Gastrocnemius medialis (tissue), 4 donors: ENCODE data around the gene DVL2. TPM values are rescaled to one million over a fixed set of nuclear protein-coding genes. Genes with fewer than 3 reads are reported as not detected.

Experiments used
- ATAC-seq, 2 donors: fragments of 150-250 bp; one replicate each; pipeline ENCODE4 v1.9.1; 2016
- DNase-seq, 2 donors: peaks; one replicate each; pipeline ENCODE4 v3.0.0-alpha.2; 2019
- H3K27ac ChIP-seq, 4 donors: fragments of 200-600 bp; sonication (generic); 1 replicate in 1 of 4; 2 replicates in 3 of 4; pipeline ENCODE4 v1.5.1; 2016 to 2018; ENCODE audit warnings: mild to moderate bottlenecking in 2 of 4, moderate library complexity in 1 of 4
- H3K27me3 ChIP-seq, 3 donors: fragments of 200-600 bp; sonication (generic) in 2 of 3; 1 replicate in 1 of 3; 2 replicates in 2 of 3; pipeline versions ENCODE4 v1.5.1 to v1.6.0; 2016 to 2019; ENCODE audit warnings: mild to moderate bottlenecking in 1 of 3, moderate library complexity in 1 of 3
- H3K36me3 ChIP-seq, 2 donors: fragments of 200-600 bp; sonication (generic) in 1 of 2; one replicate each; pipeline ENCODE4 v1.5.1; 2017 to 2018
- H3K4me1 ChIP-seq, 2 donors: fragments of 200-600 bp; sonication (generic) in 1 of 2; one replicate each; pipeline ENCODE4 v1.5.1; 2016 to 2017; ENCODE audit warnings: mild to moderate bottlenecking in 2 of 2
- H3K4me3 ChIP-seq, 4 donors: fragments of 200-600 bp; sonication (generic) in 3 of 4; 1 replicate in 1 of 4; 2 replicates in 3 of 4; pipeline ENCODE4 v1.5.1; 2016 to 2019; ENCODE audit warnings: mild to moderate bottlenecking in 2 of 4
- H3K9me3 ChIP-seq, 3 donors: fragments of 200-600 bp; sonication (generic) in 2 of 3; 1 replicate in 1 of 3; 2 replicates in 2 of 3; pipeline ENCODE4 v1.5.1; 2016 to 2019
- POLR2A ChIP-seq, 2 donors: fragments of 450-650 bp; IDR thresholded peaks; one replicate each; pipeline ENCODE4 v1.6.1; 2017; ENCODE audit warnings: antibody characterized with exemption in 2 of 2, mild to moderate bottlenecking in 2 of 2, moderate library complexity in 2 of 2
- in situ Hi-C, 4 donors: fragments of 200-750 bp; cut with MboI; loops; one replicate each; pipeline versions ENCODE4 v1.15.0 to v1.8.0; 2017; ENCODE audit warnings: low sequenced_read_pairs in 4 of 4
- intact Hi-C: fragments of 100-400 bp; cut with DNase I; formaldehyde crosslinking; loops from one replicate; pipeline ENCODE4 v1.15.1; 2023; ENCODE audit warnings: low total_unique reads
- total RNA-seq, 4 donors: library from RNA; depleted of rRNA; stranded (reverse); fragments of >200 nt; gene quantifications; one replicate each; pipeline versions ENCODE4 v1.1.0 to v1.2.3, GENCODE V29; 2016
- TF ChIP-seq, protein P1 (sequence below), 5 experiments: fragments of 450-650 bp in 3 of 5; fragments of 200-600 bp in 2 of 5; sonication (generic) in 2 of 5; IDR thresholded peaks in 4 of 5; conservative IDR thresholded peaks in 1 of 5; 1 replicate in 4 of 5; 2 replicates in 1 of 5; pipeline ENCODE4 v1.5.1; 2016 to 2019; ENCODE audit warnings: antibody characterized with exemption in 5 of 5, mild to moderate bottlenecking in 3 of 5, moderate library complexity in 3 of 5

DVL2 gene
- total RNA-seq, 4 donors from 2014 or later = 15.5 to 22.6 (median 20.5) TPM

DNA sequence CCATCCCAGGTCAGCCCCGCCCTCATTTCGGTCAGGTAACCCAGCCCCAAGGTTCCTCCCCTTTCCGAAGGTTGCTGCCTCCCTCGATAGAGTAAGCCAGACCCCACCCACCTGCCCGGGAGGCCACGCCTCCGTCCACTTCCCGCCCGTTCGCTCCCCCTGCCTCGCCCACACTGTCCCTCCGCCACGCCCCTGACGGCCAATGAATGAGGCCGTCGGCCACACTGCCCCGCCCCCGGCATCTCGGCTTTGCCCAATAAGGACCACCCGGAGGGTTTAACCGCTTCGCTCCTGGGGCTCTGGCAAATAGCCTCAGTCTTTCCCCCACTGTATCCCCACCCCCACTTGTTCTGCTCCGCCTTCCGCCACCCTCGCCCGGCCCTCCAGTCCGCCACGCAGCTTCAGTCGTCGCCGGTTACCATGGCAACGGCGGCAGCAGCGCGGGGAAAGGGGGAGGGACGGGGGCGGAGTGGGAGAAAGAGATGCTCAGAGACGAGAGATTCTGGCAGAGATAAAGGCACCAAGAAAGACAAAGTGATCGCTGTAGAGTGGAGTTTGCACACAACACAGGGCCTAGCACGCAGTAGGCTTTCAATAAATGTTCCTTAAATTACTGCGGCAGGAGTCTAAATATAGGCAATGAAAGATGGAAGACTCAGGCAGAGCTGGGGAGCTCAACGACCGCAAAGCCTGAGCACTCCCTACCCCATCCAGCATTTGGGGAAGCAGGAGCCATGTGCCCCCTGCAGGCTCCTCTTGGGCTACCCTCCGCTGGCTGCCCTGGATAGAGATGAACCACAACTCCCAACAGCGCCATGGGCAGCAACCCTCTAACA lies 19.8 kb downstream of the DVL2 start:
- no peaks in the 10 kb centered on the region for H3K36me3 ChIP-seq
- peaks cover 8 to 20% (median 13%) of the 10 kb centered on the region in 3 donors for H3K27me3 ChIP-seq
- intact Hi-C loops (loop anchor here (10.0 kb wide), 1 partner anchor 620 kb away; the partner anchor contains the start of gene KDM6B), in situ Hi-C loops (no loop called here)
- H3K4me3 ChIP-seq = peak overlapping the region; percentile 61 to 80 (median 68)
- peaks cover 39 to 43% of the 10 kb centered on the region in 2 donors for H3K4me1 ChIP-seq
- TF ChIP-seq POLR2A (IDR thresholded peaks at IDR 0.05) = no peak
- TF ChIP-seq, protein P1, sequence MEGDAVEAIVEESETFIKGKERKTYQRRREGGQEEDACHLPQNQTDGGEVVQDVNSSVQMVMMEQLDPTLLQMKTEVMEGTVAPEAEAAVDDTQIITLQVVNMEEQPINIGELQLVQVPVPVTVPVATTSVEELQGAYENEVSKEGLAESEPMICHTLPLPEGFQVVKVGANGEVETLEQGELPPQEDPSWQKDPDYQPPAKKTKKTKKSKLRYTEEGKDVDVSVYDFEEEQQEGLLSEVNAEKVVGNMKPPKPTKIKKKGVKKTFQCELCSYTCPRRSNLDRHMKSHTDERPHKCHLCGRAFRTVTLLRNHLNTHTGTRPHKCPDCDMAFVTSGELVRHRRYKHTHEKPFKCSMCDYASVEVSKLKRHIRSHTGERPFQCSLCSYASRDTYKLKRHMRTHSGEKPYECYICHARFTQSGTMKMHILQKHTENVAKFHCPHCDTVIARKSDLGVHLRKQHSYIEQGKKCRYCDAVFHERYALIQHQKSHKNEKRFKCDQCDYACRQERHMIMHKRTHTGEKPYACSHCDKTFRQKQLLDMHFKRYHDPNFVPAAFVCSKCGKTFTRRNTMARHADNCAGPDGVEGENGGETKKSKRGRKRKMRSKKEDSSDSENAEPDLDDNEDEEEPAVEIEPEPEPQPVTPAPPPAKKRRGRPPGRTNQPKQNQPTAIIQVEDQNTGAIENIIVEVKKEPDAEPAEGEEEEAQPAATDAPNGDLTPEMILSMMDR (IDR thresholded peaks at IDR 0.05 in 4 of 5, conservative IDR thresholded peaks at IDR 0.05 in 1 of 5) = peak in 4 of 5 experiments; percentile 40 to 59 (median 44)
- no peaks in the 10 kb centered on the region for H3K9me3 ChIP-seq
- ATAC-seq (peak; percentile 83 to 88), DNase-seq (peak; percentile 91 to 92)
- H3K27ac ChIP-seq = peak overlapping the region; percentile 62 to 76 (median 64)

DNA sequence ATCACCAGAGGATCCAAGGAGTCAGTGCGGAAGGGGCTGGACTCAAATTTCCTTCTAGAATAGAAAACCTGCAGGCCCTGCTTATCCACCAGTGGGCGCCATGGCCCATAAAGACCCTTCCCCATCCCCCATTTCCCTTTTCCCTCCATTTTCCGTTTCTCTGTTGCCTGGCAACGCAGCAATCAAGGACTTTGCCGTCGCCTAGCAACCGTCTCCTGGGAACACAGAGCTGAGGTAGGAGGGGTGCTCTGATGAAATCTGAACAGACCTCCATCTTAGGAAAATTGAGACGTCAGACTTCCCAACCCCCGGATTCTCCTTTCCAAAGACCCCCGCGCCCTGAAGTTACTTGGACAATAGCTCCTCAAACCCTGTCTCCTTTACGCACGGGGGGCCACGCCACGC lies 20.4 kb downstream of the DVL2 start:
- intact Hi-C loops = loop anchor here (10.0 kb wide), 1 partner anchor 621 kb away; the partner anchor contains the start of gene KDM6B
- peaks cover 34 to 37% of the 10 kb centered on the region in 2 donors for H3K4me1 ChIP-seq
- ATAC-seq = no peak
- H3K27me3 ChIP-seq = peaks cover 8 to 20% (median 13%) of the 10 kb centered on the region in 3 donors
- peak in 1 of 2 donors; percentile 32 for DNase-seq
- peak overlapping the region; percentile 61 to 80 (median 68) for H3K4me3 ChIP-seq
- H3K27ac ChIP-seq = peak overlapping the region in 3 of 4 donors; percentile 24 to 76 (median 63)
- in situ Hi-C loops = no loop called here
- no peaks in the 10 kb centered on the region for H3K9me3 ChIP-seq
- H3K36me3 ChIP-seq = no peaks in the 10 kb centered on the region
- TF ChIP-seq, protein P1 (IDR thresholded peaks at IDR 0.05 in 4 of 5, conservative IDR thresholded peaks at IDR 0.05 in 1 of 5) = peak in 2 of 5 experiments; percentile 23
- no peak for TF ChIP-seq POLR2A (IDR thresholded peaks at IDR 0.05)

DNA sequence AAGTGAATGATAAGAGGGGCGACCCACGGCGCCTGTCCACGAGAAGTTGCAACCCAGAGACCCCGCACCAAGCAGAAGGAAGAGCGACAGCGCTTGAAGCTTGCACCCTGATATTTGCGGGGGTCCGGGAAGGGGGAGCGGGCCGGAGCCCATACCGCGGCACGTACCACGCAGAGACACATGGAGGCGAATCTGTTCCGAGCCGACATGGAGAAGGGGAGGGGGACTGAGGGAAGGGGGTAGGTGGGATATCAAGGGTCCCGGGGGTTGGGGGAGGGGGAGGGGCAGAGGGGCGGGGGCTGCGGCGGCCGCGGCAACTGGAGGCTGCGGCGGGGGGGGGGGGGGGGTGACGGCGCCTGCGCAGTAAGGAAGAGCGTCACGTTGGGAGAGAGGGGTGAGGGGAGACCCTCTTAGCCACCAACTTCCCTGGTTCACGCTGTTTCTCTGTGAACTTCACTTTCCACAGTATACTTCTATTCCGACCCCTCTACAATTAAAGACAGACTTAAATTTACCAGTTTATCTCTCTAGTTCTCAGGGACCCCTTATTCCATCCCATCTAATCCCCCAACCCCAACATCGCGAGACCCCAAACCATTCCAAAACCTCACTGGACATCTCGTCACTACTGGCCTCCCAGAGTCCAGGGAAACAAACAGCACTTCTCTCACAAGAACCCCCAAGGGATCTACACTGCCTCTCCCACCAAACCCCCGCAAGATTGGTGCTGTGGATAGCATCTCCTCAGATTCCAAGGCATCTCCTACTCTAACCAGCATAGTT lies 22.6 kb downstream of the DVL2 start:
- H3K27me3 ChIP-seq = peaks cover 8 to 25% (median 13%) of the 10 kb centered on the region in 3 donors
- H3K4me1 ChIP-seq = peaks cover 18 to 22% of the 10 kb centered on the region in 2 donors
- TF ChIP-seq POLR2A (IDR thresholded peaks at IDR 0.05) = no peak
- TF ChIP-seq, protein P1 (IDR thresholded peaks at IDR 0.05 in 4 of 5, conservative IDR thresholded peaks at IDR 0.05 in 1 of 5) = no peak
- no peak overlapping the region for H3K4me3 ChIP-seq
- intact Hi-C loops (loop anchor here (10.0 kb wide), 1 partner anchor 623 kb away; the partner anchor contains the start of gene KDM6B), in situ Hi-C loops (no loop called here)
- no peaks in the 10 kb centered on the region for H3K9me3 ChIP-seq
- no peaks in the 10 kb centered on the region for H3K36me3 ChIP-seq
- ATAC-seq = no peak
- H3K27ac ChIP-seq = no peak overlapping the region
- no peak for DNase-seq

DNA sequence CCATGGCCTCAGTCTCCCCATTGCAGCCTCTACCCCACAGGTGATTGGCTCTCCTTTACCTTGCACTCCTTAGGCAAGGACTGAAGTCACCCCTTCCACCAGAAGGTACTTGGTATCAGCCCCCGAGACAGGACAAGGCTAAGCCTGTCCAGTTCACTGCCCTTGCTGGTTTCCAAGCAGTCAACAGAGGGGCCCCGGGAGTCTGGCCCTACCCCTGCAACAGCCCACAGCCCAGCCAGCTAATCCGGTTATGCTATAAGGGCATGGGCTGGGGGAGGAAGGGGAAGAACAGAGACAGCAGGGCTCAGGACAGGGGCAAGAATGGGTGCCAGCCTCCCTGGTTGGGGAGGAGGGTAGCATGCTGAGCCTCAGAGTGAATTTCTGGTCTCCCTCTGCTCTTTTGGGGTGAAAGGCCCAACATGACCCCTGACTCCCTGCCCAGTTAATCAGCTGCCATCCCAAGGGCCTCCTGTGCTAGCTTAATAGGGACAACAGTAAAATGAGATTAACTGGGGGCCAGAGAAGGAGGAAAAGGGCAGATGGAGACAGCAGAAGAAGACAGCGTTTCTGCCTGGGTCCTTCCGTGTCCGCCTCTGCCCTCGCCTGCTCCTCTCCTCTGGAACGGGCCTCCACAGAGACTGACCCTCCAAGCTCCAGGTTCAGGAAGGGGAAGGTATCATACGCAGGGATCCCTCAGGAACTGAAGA lies 25.4 kb downstream of the DVL2 start:
- in situ Hi-C loops = no loop called here
- H3K4me1 ChIP-seq = peaks cover under 1 to 3% of the 10 kb centered on the region in 2 donors
- intact Hi-C loops = no loop called here
- peaks cover 8 to 31% (median 13%) of the 10 kb centered on the region in 3 donors for H3K27me3 ChIP-seq
- no peaks in the 10 kb centered on the region for H3K36me3 ChIP-seq
- no peak for ATAC-seq
- DNase-seq = no peak
- TF ChIP-seq, protein P1 (IDR thresholded peaks at IDR 0.05 in 4 of 5, conservative IDR thresholded peaks at IDR 0.05 in 1 of 5) = no peak
- no peak for TF ChIP-seq POLR2A (IDR thresholded peaks at IDR 0.05)
- H3K27ac ChIP-seq = no peak overlapping the region
- H3K9me3 ChIP-seq = no peaks in the 10 kb centered on the region
- H3K4me3 ChIP-seq = no peak overlapping the region
